ENCODE measurements around the gene SIRT2.

- TF ChIP-seq CTCF (optimal IDR thresholded peaks at IDR 0.05 in 1 of 3, IDR thresholded peaks at IDR 0.05 in 1 of 3, conservative IDR thresholded peaks at IDR 0.05 in 1 of 3; ENCODE audit: extremely low read depth in 1 of 3, insufficient read depth in 2 of 3, low read length in 3 of 3) (no peak), EZH2 (IDR thresholded peaks at IDR 0.05; ENCODE audit: low read length) (no peak)
Measured at GRCh38 chr19:38837656-38838121, 61.7 kb downstream of the SIRT2 start.
